Stimulated activated naive CD8-positive, alpha-beta T cell treated with anti-CD3 and anti-CD28 coated beads, Interleukin-15, Interleukin-2, amounts not matched to agents 100 ng/mL and 50 ng/mL, for 24 hours (primary cell): ENCODE measurements around the gene SCAPER.

Experiments
- H3K27ac Mint-ChIP-seq: one replicate; pipeline ENCODE4 v1.8.0; 2021; ENCODE audit warnings: mild to moderate bottlenecking, mixed read lengths
- H3K27me3 Mint-ChIP-seq: one replicate; pipeline ENCODE4 v1.8.0; 2021; ENCODE audit warnings: mixed read lengths
- H3K36me3 Mint-ChIP-seq: one replicate; pipeline ENCODE4 v1.8.0; 2021; ENCODE audit warnings: low read depth, mixed read lengths
- H3K4me1 Mint-ChIP-seq: one replicate; pipeline ENCODE4 v1.8.0; 2021; ENCODE audit warnings: low read depth, mixed read lengths
- H3K4me3 Mint-ChIP-seq: one replicate; pipeline ENCODE4 v1.8.0; 2021; ENCODE audit warnings: mild to moderate bottlenecking, mixed read lengths
- H3K9me3 Mint-ChIP-seq: one replicate; pipeline ENCODE4 v1.8.0; 2021; ENCODE audit warnings: mixed read lengths

The SCAPER gene

GRCh38 chr15:76802411-76802810 lies 102.7 kb downstream of the SCAPER start:
- no peaks in the 10 kb centered on the region for H3K27me3 Mint-ChIP-seq
- no peak overlapping the region for H3K27ac Mint-ChIP-seq
- peaks cover 45% of the 10 kb centered on the region for H3K36me3 Mint-ChIP-seq
- H3K4me1 Mint-ChIP-seq: no peaks in the 10 kb centered on the region
- H3K4me3 Mint-ChIP-seq: no peak overlapping the region
- H3K9me3 Mint-ChIP-seq: no peaks in the 10 kb centered on the region

- Mint-ChIP-seq H3K4me3 (no peak overlapping the region), H3K36me3 (peaks cover 53% of the 10 kb centered on the region), H3K9me3 (no peaks in the 10 kb centered on the region), H3K4me1 (no peaks in the 10 kb centered on the region), H3K27me3 (no peaks in the 10 kb centered on the region), H3K27ac (no peak overlapping the region)
Observed at GRCh38 chr15:76799760-76800159, 105.4 kb downstream of the SCAPER start.

GRCh38 chr15:76795217-76795616 lies 109.9 kb downstream of the SCAPER start:
- H3K36me3 Mint-ChIP-seq: peaks cover 65% of the 10 kb centered on the region
- peaks cover 3% of the 10 kb centered on the region for H3K9me3 Mint-ChIP-seq
- no peaks in the 10 kb centered on the region for H3K4me1 Mint-ChIP-seq
- H3K27me3 Mint-ChIP-seq: no peaks in the 10 kb centered on the region
- no peak overlapping the region for H3K4me3 Mint-ChIP-seq
- no peak overlapping the region for H3K27ac Mint-ChIP-seq

- H3K9me3 Mint-ChIP-seq: peaks cover 3% of the 10 kb centered on the region
- H3K4me1 Mint-ChIP-seq: no peaks in the 10 kb centered on the region
- H3K4me3 Mint-ChIP-seq: no peak overlapping the region
- H3K27ac Mint-ChIP-seq: no peak overlapping the region
- peaks cover 54% of the 10 kb centered on the region for H3K36me3 Mint-ChIP-seq
- H3K27me3 Mint-ChIP-seq: no peaks in the 10 kb centered on the region
Observed at GRCh38 chr15:76793162-76793561, 112.0 kb downstream of the SCAPER start.

- no peaks in the 10 kb centered on the region for H3K27me3 Mint-ChIP-seq
- no peak overlapping the region for H3K27ac Mint-ChIP-seq
- H3K9me3 Mint-ChIP-seq: peaks cover 3% of the 10 kb centered on the region
- H3K36me3 Mint-ChIP-seq: peaks cover 43% of the 10 kb centered on the region
- no peaks in the 10 kb centered on the region for H3K4me1 Mint-ChIP-seq
- no peak overlapping the region for H3K4me3 Mint-ChIP-seq
Observed at GRCh38 chr15:76791511-76791910, 113.6 kb downstream of the SCAPER start.

GRCh38 chr15:76787273-76787672 lies 117.9 kb downstream of the SCAPER start:
- no peak overlapping the region for H3K4me3 Mint-ChIP-seq
- peaks cover 16% of the 10 kb centered on the region for H3K9me3 Mint-ChIP-seq
- H3K36me3 Mint-ChIP-seq: peaks cover 57% of the 10 kb centered on the region
- H3K27ac Mint-ChIP-seq: no peak overlapping the region
- H3K27me3 Mint-ChIP-seq: no peaks in the 10 kb centered on the region
- no peaks in the 10 kb centered on the region for H3K4me1 Mint-ChIP-seq

- Mint-ChIP-seq H3K4me3 (no peak overlapping the region), H3K36me3 (peaks cover 46% of the 10 kb centered on the region), H3K27me3 (no peaks in the 10 kb centered on the region), H3K4me1 (peaks cover 9% of the 10 kb centered on the region), H3K27ac (no peak overlapping the region), H3K9me3 (peaks cover 16% of the 10 kb centered on the region)
Observed at GRCh38 chr15:76776969-76777368, 128.2 kb downstream of the SCAPER start.

GRCh38 chr15:76776480-76776879 lies 128.7 kb downstream of the SCAPER start:
- Mint-ChIP-seq H3K4me3 (no peak overlapping the region), H3K4me1 (peaks cover 9% of the 10 kb centered on the region), H3K9me3 (peaks cover 16% of the 10 kb centered on the region), H3K27me3 (no peaks in the 10 kb centered on the region), H3K27ac (no peak overlapping the region), H3K36me3 (peaks cover 45% of the 10 kb centered on the region)

- no peaks in the 10 kb centered on the region for H3K27me3 Mint-ChIP-seq
- no peak overlapping the region for H3K27ac Mint-ChIP-seq
- peaks cover 12% of the 10 kb centered on the region for H3K9me3 Mint-ChIP-seq
- H3K4me1 Mint-ChIP-seq: peaks cover 9% of the 10 kb centered on the region
- H3K36me3 Mint-ChIP-seq: peaks cover 57% of the 10 kb centered on the region
- no peak overlapping the region for H3K4me3 Mint-ChIP-seq
Observed at GRCh38 chr15:76773234-76773633, 131.9 kb downstream of the SCAPER start.

GRCh38 chr15:76772776-76773175 lies 132.4 kb downstream of the SCAPER start:
- H3K27ac Mint-ChIP-seq: no peak overlapping the region

GRCh38 chr15:76764004-76764403 lies 141.1 kb downstream of the SCAPER start:
- peaks cover 4% of the 10 kb centered on the region for H3K4me1 Mint-ChIP-seq
- H3K36me3 Mint-ChIP-seq: peaks cover 82% of the 10 kb centered on the region

More at GRCh38 chr15:76772776-76773175, 132.4 kb downstream of the SCAPER start:
- Mint-ChIP-seq H3K4me1 (peaks cover 9% of the 10 kb centered on the region), H3K4me3 (no peak overlapping the region), H3K9me3 (peaks cover 12% of the 10 kb centered on the region), H3K27me3 (no peaks in the 10 kb centered on the region), H3K36me3 (peaks cover 59% of the 10 kb centered on the region)

GRCh38 chr15:76763554-76763953 lies 141.6 kb downstream of the SCAPER start:
- H3K4me1 Mint-ChIP-seq: peaks cover 4% of the 10 kb centered on the region
- no peak overlapping the region for H3K27ac Mint-ChIP-seq
- H3K36me3 Mint-ChIP-seq: peaks cover 82% of the 10 kb centered on the region
- no peaks in the 10 kb centered on the region for H3K27me3 Mint-ChIP-seq
- H3K4me3 Mint-ChIP-seq: no peak overlapping the region
- peaks cover 19% of the 10 kb centered on the region for H3K9me3 Mint-ChIP-seq

More at GRCh38 chr15:76764004-76764403, 141.1 kb downstream of the SCAPER start:
- Mint-ChIP-seq H3K27me3 (no peaks in the 10 kb centered on the region), H3K4me3 (no peak overlapping the region), H3K9me3 (peaks cover 19% of the 10 kb centered on the region), H3K27ac (no peak overlapping the region)

- peaks cover 15% of the 10 kb centered on the region for H3K4me1 Mint-ChIP-seq
- no peak overlapping the region for H3K27ac Mint-ChIP-seq
- H3K36me3 Mint-ChIP-seq: peaks cover 64% of the 10 kb centered on the region
- H3K27me3 Mint-ChIP-seq: no peaks in the 10 kb centered on the region
- H3K9me3 Mint-ChIP-seq: no peaks in the 10 kb centered on the region
- no peak overlapping the region for H3K4me3 Mint-ChIP-seq
Observed at GRCh38 chr15:76756381-76756780, 148.8 kb downstream of the SCAPER start.

- H3K4me1 Mint-ChIP-seq: peaks cover 15% of the 10 kb centered on the region
- no peak overlapping the region for H3K4me3 Mint-ChIP-seq
- H3K9me3 Mint-ChIP-seq: no peaks in the 10 kb centered on the region
- no peak overlapping the region for H3K27ac Mint-ChIP-seq
- no peaks in the 10 kb centered on the region for H3K27me3 Mint-ChIP-seq
- peaks cover 55% of the 10 kb centered on the region for H3K36me3 Mint-ChIP-seq
Observed at GRCh38 chr15:76753771-76754170, 151.4 kb downstream of the SCAPER start.

- Mint-ChIP-seq H3K27me3 (no peaks in the 10 kb centered on the region), H3K4me3 (no peak overlapping the region), H3K9me3 (no peaks in the 10 kb centered on the region), H3K27ac (no peak overlapping the region), H3K4me1 (peaks cover 15% of the 10 kb centered on the region), H3K36me3 (peaks cover 54% of the 10 kb centered on the region)
Observed at GRCh38 chr15:76753131-76753530, 152.0 kb downstream of the SCAPER start.

- no peaks in the 10 kb centered on the region for H3K9me3 Mint-ChIP-seq
- no peaks in the 10 kb centered on the region for H3K27me3 Mint-ChIP-seq
- H3K4me1 Mint-ChIP-seq: peaks cover 15% of the 10 kb centered on the region
- no peak overlapping the region for H3K4me3 Mint-ChIP-seq
- no peak overlapping the region for H3K27ac Mint-ChIP-seq
- peaks cover 53% of the 10 kb centered on the region for H3K36me3 Mint-ChIP-seq
Observed at GRCh38 chr15:76752549-76752948, 152.6 kb downstream of the SCAPER start.
